ENCODE data around the gene ARSJ. TPM values are rescaled to one million over a fixed set of nuclear protein-coding genes. Genes with fewer than 3 reads are reported as not detected.

Gene ARSJ
- total and polyA plus RNA-seq, 2 of the 8 experiments (the other 6 are each of a cell fraction or from before 2014, with no cell fraction given) = 1.4 to 6.3 TPM

DNA sequence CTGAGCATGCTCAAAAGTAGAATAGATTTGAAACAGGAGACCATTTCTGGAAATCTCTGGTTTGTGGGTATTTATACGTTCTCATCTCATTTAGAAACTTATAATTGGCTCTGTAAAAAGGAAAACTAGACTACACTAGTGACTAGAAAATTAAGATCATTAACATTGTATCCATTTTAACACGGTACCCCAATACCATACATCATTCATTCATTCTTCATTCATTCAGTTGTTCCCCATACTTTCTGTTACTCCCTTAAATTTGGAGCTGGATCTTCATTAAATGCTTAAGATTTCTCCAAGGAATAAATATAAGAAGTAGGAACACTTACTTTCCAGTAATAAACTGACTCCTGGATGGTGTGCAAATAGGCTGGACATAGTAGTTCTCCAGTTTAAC, 1.3 kb downstream of the ARSJ start (continued):
- TF ChIP-seq, protein P1, sequence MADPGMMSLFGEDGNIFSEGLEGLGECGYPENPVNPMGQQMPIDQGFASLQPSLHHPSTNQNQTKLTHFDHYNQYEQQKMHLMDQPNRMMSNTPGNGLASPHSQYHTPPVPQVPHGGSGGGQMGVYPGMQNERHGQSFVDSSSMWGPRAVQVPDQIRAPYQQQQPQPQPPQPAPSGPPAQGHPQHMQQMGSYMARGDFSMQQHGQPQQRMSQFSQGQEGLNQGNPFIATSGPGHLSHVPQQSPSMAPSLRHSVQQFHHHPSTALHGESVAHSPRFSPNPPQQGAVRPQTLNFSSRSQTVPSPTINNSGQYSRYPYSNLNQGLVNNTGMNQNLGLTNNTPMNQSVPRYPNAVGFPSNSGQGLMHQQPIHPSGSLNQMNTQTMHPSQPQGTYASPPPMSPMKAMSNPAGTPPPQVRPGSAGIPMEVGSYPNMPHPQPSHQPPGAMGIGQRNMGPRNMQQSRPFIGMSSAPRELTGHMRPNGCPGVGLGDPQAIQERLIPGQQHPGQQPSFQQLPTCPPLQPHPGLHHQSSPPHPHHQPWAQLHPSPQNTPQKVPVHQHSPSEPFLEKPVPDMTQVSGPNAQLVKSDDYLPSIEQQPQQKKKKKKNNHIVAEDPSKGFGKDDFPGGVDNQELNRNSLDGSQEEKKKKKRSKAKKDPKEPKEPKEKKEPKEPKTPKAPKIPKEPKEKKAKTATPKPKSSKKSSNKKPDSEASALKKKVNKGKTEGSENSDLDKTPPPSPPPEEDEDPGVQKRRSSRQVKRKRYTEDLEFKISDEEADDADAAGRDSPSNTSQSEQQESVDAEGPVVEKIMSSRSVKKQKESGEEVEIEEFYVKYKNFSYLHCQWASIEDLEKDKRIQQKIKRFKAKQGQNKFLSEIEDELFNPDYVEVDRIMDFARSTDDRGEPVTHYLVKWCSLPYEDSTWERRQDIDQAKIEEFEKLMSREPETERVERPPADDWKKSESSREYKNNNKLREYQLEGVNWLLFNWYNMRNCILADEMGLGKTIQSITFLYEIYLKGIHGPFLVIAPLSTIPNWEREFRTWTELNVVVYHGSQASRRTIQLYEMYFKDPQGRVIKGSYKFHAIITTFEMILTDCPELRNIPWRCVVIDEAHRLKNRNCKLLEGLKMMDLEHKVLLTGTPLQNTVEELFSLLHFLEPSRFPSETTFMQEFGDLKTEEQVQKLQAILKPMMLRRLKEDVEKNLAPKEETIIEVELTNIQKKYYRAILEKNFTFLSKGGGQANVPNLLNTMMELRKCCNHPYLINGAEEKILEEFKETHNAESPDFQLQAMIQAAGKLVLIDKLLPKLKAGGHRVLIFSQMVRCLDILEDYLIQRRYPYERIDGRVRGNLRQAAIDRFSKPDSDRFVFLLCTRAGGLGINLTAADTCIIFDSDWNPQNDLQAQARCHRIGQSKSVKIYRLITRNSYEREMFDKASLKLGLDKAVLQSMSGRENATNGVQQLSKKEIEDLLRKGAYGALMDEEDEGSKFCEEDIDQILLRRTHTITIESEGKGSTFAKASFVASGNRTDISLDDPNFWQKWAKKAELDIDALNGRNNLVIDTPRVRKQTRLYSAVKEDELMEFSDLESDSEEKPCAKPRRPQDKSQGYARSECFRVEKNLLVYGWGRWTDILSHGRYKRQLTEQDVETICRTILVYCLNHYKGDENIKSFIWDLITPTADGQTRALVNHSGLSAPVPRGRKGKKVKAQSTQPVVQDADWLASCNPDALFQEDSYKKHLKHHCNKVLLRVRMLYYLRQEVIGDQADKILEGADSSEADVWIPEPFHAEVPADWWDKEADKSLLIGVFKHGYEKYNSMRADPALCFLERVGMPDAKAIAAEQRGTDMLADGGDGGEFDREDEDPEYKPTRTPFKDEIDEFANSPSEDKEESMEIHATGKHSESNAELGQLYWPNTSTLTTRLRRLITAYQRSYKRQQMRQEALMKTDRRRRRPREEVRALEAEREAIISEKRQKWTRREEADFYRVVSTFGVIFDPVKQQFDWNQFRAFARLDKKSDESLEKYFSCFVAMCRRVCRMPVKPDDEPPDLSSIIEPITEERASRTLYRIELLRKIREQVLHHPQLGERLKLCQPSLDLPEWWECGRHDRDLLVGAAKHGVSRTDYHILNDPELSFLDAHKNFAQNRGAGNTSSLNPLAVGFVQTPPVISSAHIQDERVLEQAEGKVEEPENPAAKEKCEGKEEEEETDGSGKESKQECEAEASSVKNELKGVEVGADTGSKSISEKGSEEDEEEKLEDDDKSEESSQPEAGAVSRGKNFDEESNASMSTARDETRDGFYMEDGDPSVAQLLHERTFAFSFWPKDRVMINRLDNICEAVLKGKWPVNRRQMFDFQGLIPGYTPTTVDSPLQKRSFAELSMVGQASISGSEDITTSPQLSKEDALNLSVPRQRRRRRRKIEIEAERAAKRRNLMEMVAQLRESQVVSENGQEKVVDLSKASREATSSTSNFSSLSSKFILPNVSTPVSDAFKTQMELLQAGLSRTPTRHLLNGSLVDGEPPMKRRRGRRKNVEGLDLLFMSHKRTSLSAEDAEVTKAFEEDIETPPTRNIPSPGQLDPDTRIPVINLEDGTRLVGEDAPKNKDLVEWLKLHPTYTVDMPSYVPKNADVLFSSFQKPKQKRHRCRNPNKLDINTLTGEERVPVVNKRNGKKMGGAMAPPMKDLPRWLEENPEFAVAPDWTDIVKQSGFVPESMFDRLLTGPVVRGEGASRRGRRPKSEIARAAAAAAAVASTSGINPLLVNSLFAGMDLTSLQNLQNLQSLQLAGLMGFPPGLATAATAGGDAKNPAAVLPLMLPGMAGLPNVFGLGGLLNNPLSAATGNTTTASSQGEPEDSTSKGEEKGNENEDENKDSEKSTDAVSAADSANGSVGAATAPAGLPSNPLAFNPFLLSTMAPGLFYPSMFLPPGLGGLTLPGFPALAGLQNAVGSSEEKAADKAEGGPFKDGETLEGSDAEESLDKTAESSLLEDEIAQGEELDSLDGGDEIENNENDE (IDR thresholded peaks at IDR 0.05; ENCODE audit: insufficient replicate concordance, low read length) = no peak
- TF ChIP-seq JUND (IDR thresholded peaks at IDR 0.05; ENCODE audit: low read length) (no peak), CREB1 (IDR thresholded peaks at IDR 0.05) (no peak), RBBP5 (IDR thresholded peaks at IDR 0.05; ENCODE audit: borderline replicate concordance, low read depth, low read length) (no peak), TAF1 (IDR thresholded peaks at IDR 0.05; ENCODE audit: low read depth, low read length) (no peak), GTF2F1 (IDR thresholded peaks at IDR 0.05; ENCODE audit: borderline replicate concordance, low read depth, low read length) (no peak), BCL11A (IDR thresholded peaks at IDR 0.05; ENCODE audit: low read depth in 2 of 2, low read length in 2 of 2) (no peak), SP2 (IDR thresholded peaks at IDR 0.05; ENCODE audit: low read length) (no peak), CBX5 (IDR thresholded peaks at IDR 0.05; ENCODE audit: low read depth, low read length) (no peak)

All from H1 (cell line).